ENCODE results near the gene PABPN1L. TPM values are rescaled to one million over a fixed set of nuclear protein-coding genes. Genes with fewer than 3 reads are reported as not detected.

The PABPN1L gene
- polyA plus RNA-seq, 1 donor = not detected

GRCh38 chr16:88868974-88869672 is 2.7 kb upstream of the PABPN1L start:
- no peak for DNase-seq

GRCh38 chr16:88867581-88868246 is 1.3 kb upstream of the PABPN1L start:
- DNase-seq = no peak

DNA sequence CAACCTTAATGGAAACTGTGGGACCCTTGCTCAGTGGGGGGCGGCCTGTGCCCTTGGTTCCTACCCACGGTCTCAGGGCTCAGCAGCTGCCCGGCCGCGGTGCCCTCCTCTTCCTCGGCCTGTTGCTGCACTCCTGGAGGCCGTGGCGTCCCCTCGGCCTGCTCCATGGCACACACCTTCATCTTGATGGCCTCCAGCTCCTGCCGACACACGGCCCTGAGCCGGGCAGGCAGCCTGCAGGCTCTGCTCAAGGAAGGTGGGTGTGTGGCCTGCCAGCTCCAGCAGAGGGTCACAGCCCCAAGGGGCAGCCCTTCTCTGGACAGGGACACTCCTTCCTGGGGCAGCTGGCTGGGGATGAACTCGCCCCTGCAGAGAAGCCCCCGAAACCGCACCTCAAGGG is 718 bp downstream of the PABPN1L start:
- DNase-seq = no peak

- DNase-seq = no peak
Observed at GRCh38 chr16:88865310-88865709, 1.1 kb downstream of the PABPN1L start.

- no peak for DNase-seq
Observed at GRCh38 chr16:88864521-88864920, 1.9 kb downstream of the PABPN1L start.

- no peak for DNase-seq
Observed at GRCh38 chr16:88864099-88864498, 2.4 kb downstream of the PABPN1L start.

DNA sequence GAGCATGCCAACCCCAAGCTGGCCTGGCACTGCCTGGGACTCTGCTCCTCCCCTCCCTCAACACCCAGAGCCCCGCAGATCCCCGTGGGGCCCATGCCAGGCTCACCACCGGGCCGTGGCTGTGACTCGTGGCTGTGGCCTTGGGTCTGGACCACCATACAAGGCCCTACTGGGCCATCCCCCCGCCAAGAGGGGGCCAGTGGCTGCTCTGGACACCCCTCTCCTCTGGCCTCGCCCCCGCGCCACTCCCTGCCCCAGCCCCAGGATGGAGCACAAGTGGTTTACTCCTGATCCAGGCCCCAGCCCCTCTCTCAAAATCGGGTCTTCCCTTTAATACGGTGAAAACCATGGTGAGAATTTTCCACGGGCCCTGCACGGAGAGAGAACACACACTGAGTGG is 3.0 kb downstream of the PABPN1L start:
- DNase-seq = no peak

DNA sequence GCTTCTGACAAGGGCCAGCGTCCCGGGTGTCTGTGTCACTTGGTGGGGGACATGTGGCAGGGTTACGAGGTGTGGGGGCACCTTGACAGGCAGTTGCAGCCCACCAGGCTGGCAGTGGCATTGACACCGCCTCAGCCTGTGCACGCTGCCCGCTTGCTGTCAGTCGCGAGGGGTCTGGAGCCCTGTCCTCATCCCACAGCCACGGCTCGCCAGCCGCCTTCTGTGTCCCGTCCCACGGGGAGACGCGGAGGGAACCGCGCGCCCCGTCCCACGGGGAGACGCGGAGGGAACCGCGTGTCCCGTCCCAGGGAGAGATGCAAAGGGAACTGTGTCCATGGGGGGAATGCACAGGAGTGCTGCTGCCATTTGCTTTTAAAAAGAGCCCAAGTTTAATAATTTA is 3.5 kb downstream of the PABPN1L start:
- DNase-seq = no peak

- DNase-seq = no peak
Observed at GRCh38 chr16:88861359-88861758, 5.1 kb downstream of the PABPN1L start.

DNA sequence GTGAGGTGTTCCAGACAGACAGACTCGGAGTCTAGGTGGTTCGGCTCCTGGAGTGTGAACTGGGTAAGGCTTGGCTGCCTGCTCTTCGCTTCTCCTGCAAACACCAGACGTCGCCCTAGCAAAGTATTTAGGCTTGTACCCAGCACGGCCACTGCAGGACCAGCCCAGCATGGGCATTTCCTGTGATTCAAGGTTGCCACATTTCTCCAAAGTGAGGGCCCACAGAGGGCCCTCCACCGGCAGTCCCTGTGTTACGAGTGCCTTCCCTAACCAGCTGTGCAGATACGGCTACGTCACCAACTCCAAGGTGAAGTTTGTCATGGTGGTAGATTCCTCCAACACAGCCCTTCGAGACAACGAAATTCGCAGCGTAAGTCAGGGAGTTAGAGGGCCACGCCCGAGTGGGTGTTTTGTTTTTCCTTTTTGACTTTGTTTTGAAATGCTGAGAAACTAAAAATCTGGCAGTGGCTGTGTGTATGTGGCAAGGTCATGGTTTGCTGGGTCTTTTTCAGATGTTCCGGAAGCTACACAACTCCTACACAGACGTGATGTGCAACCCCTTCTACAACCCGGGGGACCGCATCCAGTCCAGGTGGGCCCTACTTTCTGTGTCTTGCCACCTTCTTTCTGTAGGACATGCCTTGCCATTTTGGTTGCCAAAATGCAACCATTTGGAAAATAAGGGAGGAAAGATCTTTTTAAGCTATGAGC is 6.9 kb downstream of the PABPN1L start:
- DNase-seq = no peak

DNA sequence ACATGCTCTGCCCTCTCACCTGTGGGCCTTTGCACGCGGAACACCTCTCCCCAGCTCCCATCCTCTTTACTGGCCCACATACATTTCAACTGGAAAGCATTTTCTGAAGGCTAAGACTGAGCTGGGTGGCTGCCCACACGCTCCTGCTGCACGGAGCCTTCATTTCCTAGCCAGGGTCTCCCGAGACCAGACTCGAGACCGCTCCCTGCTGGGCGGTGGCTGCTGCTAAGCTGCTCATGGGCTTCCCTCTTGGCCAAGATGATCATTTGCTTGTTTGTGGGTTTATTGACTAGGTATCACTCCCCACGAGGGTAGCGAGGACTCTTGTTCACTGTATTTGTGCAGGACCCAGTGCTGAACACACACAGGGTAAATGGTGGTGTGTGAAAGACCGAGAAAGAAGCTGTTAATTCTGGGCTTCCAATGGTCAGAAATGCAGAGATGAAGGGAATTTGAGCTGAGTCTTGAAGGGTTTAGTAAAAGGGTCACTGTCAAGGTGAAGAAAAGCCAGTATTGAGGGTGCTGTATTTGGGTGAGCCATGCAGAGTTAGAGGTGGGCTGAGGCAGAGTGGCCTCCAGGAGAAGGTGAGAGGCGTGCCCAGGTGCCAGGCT is 8.6 kb downstream of the PABPN1L start:
- DNase-seq = peak; percentile 43

GRCh38 chr16:88856828-88857727 is 9.4 kb downstream of the PABPN1L start, which contains the start of the genes GALNS and TRAPPC2L:
Gene GALNS (minus strand): TSS chr16:88856947. CDS start chr16:88856877, 70 bp downstream.
Gene TRAPPC2L (plus strand): TSS chr16:88857127. CDS start chr16:88857151, 24 bp downstream.
- DNase-seq = peak; percentile 96

DNA sequence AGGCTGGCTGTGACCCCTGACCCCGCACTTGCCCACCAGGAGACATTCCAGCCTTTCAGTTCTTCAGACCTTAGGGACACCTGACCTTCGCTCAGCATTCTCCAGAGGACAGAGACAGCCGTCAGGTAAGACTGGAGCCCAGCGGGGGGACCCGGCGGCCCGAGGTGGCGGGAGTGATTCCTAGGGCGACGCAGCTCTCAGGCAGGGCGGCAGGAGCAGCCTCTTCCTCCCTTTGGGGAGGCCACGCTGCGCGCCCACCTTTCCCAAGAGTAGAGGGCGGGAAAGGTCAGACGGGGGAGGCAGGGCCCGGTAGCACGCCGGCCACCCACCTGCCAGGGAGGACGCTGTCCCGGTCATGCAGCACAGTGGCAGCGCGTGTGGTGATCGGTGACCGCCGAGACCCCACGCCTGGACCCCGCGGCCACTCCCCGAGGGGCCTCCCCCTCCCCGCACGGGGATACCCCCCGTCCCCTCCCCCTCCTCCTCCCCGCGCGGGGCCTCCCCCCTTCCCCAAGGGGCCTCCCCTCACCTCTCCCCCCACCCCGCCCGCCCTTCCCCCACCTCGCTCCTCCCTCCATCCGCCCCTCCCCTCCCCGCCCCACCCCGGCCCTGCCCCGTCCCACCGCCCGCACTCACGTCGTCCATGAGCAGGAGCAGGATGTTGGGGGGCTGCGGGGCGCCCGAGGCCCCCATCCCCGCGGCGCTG is 10.2 kb downstream of the PABPN1L start:
- DNase-seq = no peak

- no peak for DNase-seq
Observed at GRCh38 chr16:88855736-88856121, 10.7 kb downstream of the PABPN1L start.

GRCh38 chr16:88855176-88855575 is 11.3 kb downstream of the PABPN1L start:
- no peak for DNase-seq

- no peak for DNase-seq
Observed at GRCh38 chr16:88854306-88855111, 12.0 kb downstream of the PABPN1L start.

GRCh38 chr16:88853325-88853941 is 13.0 kb downstream of the PABPN1L start:
- DNase-seq = no peak

DNA sequence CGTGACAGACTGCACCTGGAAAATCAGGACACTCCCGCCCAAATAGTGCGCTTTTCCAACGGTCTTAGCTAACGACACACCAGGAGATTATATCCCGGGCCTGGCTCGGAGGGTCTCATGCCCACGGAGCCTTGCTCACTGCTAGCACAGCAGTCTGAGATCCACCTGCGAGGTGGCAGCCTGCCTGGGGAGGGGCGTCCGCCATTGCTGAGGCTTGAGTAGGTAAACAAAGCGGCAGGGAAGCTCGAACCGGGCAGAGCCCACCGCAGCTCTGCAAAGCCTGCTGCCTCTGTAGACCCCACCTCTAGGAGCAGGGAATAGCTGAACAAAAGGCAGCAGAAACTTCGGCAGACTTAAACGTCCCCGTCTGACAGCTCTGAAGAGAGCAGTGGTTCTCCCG is 14.8 kb downstream of the PABPN1L start:
- no peak for DNase-seq

DNA sequence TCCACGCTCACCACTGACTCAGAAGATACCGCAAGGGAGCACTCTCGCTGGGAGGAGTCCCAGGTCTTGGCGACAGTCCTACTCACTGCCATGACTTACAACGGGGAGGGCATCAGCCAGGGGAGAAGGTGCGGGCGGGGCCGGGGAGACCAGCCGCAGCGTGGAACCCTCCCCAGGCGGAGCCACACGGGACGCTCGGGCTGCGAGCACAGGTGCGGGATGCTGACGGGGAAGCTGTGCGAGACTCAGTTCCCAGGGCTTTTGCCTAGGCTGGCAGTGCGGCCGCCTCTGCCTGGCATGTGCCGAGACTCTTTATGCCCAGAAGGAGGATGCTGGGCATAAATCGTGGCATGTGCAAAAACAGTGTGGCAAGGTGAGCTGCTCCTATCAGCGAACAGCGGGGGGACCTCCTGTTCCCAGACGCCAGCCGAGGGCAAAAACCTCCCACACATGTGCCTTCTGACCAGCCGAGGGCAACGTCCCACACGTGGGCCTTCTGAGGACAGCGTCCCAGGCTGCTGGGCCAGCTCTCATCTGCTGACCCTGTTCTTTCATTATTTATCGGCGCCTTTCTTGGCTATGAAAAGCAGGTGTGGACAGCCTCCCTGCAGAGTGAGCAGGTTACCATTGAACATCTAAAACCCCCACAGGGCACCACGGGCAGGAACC is 15.8 kb downstream of the PABPN1L start:
- no peak for DNase-seq
